B cell (primary cell): Measurements from ENCODE around the gene MX1. TPM values are rescaled to one million over a fixed set of nuclear protein-coding genes. Genes with fewer than 3 reads are reported as not detected.

Source experiments
- ATAC-seq: fragments of 200-7000 bp; cut with Tn5 transposase; one replicate; pipeline ENCODE4 v1.10.0; 2021; ENCODE audit warnings: low read depth, mild to moderate bottlenecking, moderate number of reproducible peaks, moderate library complexity
- CTCF ChIA-PET: fragments of 350-600 bp; sonication (Branson Sonifier 250); formaldehyde crosslinking; loops from one replicate; lab custom pipeline; 2021; ENCODE audit warnings: antibody characterized with exemption, inconsistent platforms; lab: Charles Lee
- POLR2A ChIA-PET: fragments of 350-600 bp; sonication (Branson Sonifier 250); formaldehyde crosslinking; loops from one replicate; lab custom pipeline; 2021; ENCODE audit warnings: antibody characterized with exemption; lab: Charles Lee
- DNase-seq: peaks from one replicate; pipeline ENCODE4 v3.0.0; 2013
- H2AFZ ChIP-seq: 2 replicates; pipeline ENCODE4 v1.6.1; 2012; ENCODE audit warnings: mild to moderate bottlenecking, low read depth, low read length; ENCODE audit not compliant: insufficient read depth, poor library complexity, severe bottlenecking
- H3K27ac ChIP-seq, 2 donors: 1 replicate in 1 of 2; 2 replicates in 1 of 2; pipeline ENCODE4 v1.5.1; 2012 to 2013; ENCODE audit warnings: low read length in 2 of 2, mild to moderate bottlenecking in 2 of 2, moderate library complexity in 1 of 2
- H3K27me3 ChIP-seq, 4 experiments: fragments of 200-600 bp in 1 of 4; sonication (generic) in 1 of 4; replicated peaks in 1 of 4; 1 replicate in 2 of 4; 2 replicates in 2 of 4; pipeline versions ENCODE4 v1.6.1 to v1.7.0; 2013 to 2016; ENCODE audit warnings: low read length in 3 of 4, mild to moderate bottlenecking in 2 of 4, mixed read lengths in 1 of 4, moderate library complexity in 1 of 4; ENCODE audit not compliant: insufficient read depth in 4 of 4, control insufficient read depth in 3 of 4; ENCODE audit errors: control extremely low read depth in 1 of 4
- H3K36me3 ChIP-seq, 2 experiments: replicated peaks in 1 of 2; 1 replicate in 1 of 2; 2 replicates in 1 of 2; pipeline versions ENCODE4 v1.6.1 to v1.7.1; 2013; ENCODE audit warnings: low read length in 1 of 2; ENCODE audit not compliant: insufficient read depth in 2 of 2, control insufficient read depth in 1 of 2; ENCODE audit errors: control extremely low read depth in 1 of 2, extremely low read depth in 1 of 2
- H3K4me1 ChIP-seq, 2 donors: fragments of 200-600 bp in 1 of 2; sonication (generic) in 1 of 2; 1 replicate in 1 of 2; 2 replicates in 1 of 2; pipeline versions ENCODE4 v1.5.1 to v1.6.1; 2013 to 2017; ENCODE audit warnings: low read length in 2 of 2; ENCODE audit not compliant: control insufficient read depth in 2 of 2, insufficient read depth in 2 of 2
- H3K4me2 ChIP-seq: replicated peaks from 2 replicates; pipeline ENCODE3; 2012; ENCODE audit warnings: mild to moderate bottlenecking, low read depth, low read length; ENCODE audit not compliant: poor library complexity, severe bottlenecking
- H3K4me3 ChIP-seq, 5 experiments: fragments of 200-600 bp in 1 of 5; sonication (generic) in 1 of 5; 1 replicate in 3 of 5; 2 replicates in 2 of 5; pipeline versions ENCODE4 v1.5.1 to v1.7.0; 2011 to 2016; ENCODE audit warnings: low read length in 4 of 5, mild to moderate bottlenecking in 4 of 5, low read depth in 2 of 5, control low read depth in 1 of 5, moderate library complexity in 1 of 5; ENCODE audit not compliant: insufficient read depth in 1 of 5; ENCODE audit errors: control extremely low read depth in 1 of 5, extremely low read depth in 1 of 5
- H3K79me2 ChIP-seq: fragments of 200-600 bp; sonication (generic); one replicate; pipeline ENCODE4 v1.6.0; 2016; ENCODE audit warnings: low read length; ENCODE audit not compliant: control insufficient read depth, insufficient read depth
- H3K9ac ChIP-seq: fragments of 200-600 bp; sonication (generic); 2 replicates; pipeline ENCODE4 v1.6.1; 2017; ENCODE audit warnings: mild to moderate bottlenecking, low read length, moderate library complexity
- H3K9me3 ChIP-seq, 3 donors: one replicate each; pipeline versions ENCODE4 v1.6.1 to v1.7.1; 2013; ENCODE audit warnings: low read length in 2 of 3; ENCODE audit not compliant: control insufficient read depth in 2 of 3, insufficient read depth in 1 of 3; ENCODE audit errors: control extremely low read depth in 1 of 3
- H4K20me1 ChIP-seq: 2 replicates; pipeline ENCODE4 v1.6.0; 2012; ENCODE audit warnings: mild to moderate bottlenecking, low read length; ENCODE audit not compliant: insufficient read depth, control insufficient read depth, poor library complexity, severe bottlenecking
- H3K27ac Mint-ChIP-seq: one replicate; pipeline ENCODE4 v1.8.0; 2021; ENCODE audit warnings: mixed read lengths
- H3K27me3 Mint-ChIP-seq: one replicate; pipeline ENCODE4 v1.8.0; 2021; ENCODE audit warnings: mixed read lengths
- H3K4me1 Mint-ChIP-seq: one replicate; pipeline ENCODE4 v1.8.0; 2021; ENCODE audit warnings: mixed read lengths
- H3K4me3 Mint-ChIP-seq: one replicate; pipeline ENCODE4 v1.8.0; 2021; ENCODE audit warnings: mixed read lengths
- H3K9me3 Mint-ChIP-seq: one replicate; pipeline ENCODE4 v1.8.0; 2022; ENCODE audit warnings: mixed read lengths; ENCODE audit not compliant: insufficient read depth
- CTCF ChIP-seq: fragments of 200-600 bp; IDR thresholded peaks from one replicate; pipeline ENCODE4 v1.8.0; 2022; ENCODE audit warnings: antibody characterized with exemption, mild to moderate bottlenecking
- EZH2 ChIP-seq: IDR thresholded peaks from 2 replicates; pipeline ENCODE4 v1.6.1; 2012; ENCODE audit warnings: borderline replicate concordance, low read depth, mild to moderate bottlenecking, moderate library complexity, low read length; ENCODE audit not compliant: insufficient read depth, poor library complexity, severe bottlenecking
- WGBS: methylation state at CpG from one replicate; pipeline ENCODE4 v1.1.5; 2013; ENCODE audit warnings: missing lambda C conversion rate; ENCODE audit not compliant: insufficient coverage; 5-methylcytosine and 5-hydroxymethylcytosine counted together
- intact Hi-C: fragments of 100-400 bp; cut with micrococcal nuclease; formaldehyde crosslinking; loops from one replicate; pipeline ENCODE4 v1.10.0; 2022
- polyA plus RNA-seq: library from polyadenylated mRNA; depleted of rRNA; stranded (reverse); fragments of >200 nt; gene quantifications from 2 replicates; pipeline ENCODE4 v1.2.3, GENCODE V29; 2012
- total RNA-seq, 2 donors: library from RNA; stranded (reverse); fragments of 120-200 nt in 1 of 2; gene quantifications; 1 replicate in 1 of 2; 2 replicates in 1 of 2; pipeline versions ENCODE4 v1.2.3 to v1.2.4, GENCODE V29; 2013 to 2022

Gene MX1
- total and polyA plus RNA-seq, 2 donors (not counting 1 experiment from before 2014, with no cell fraction given), result 57.6 to 62.9 TPM

- Mint-ChIP-seq H3K9me3 (no peaks in the 10 kb centered on the region), H3K27ac (no peak overlapping the region), H3K4me1 (peaks cover 22% of the 10 kb centered on the region), H3K4me3 (no peak overlapping the region), H3K27me3 (no peaks in the 10 kb centered on the region)
- 98% methylated on average over 22 of the region's 22 CpGs for WGBS
- Histone ChIP-seq H3K4me3 (no peak overlapping the region), H3K27me3 (no peaks in the 10 kb centered on the region), H3K9ac (no peak overlapping the region), H3K36me3 (peaks cover 0 to 49% of the 10 kb centered on the region in 2 experiments), H3K9me3 (peaks cover 0 to 7% (median 2%) of the 10 kb centered on the region in 3 donors), H3K79me2 (no peaks in the 10 kb centered on the region), H2AFZ (no peak overlapping the region), H3K4me1 (peaks cover 11 to 15% of the 10 kb centered on the region in 2 donors), H3K27ac (no peak overlapping the region), H4K20me1 (peaks cover 4% of the 10 kb centered on the region), H3K4me2 (no peak overlapping the region)
- no peak for DNase-seq
- ATAC-seq, result no peak
- no peak for TF ChIP-seq EZH2
- CTCF ChIA-PET, result interaction anchor here (0.8 to 5.2 kb wide), 3 partner anchors 12 to 176 kb away, joined by 3 to 138 read pairs (median 3); no protein-coding TSS in a partner anchor
- intact Hi-C loops, result no loop called here
- POLR2A ChIA-PET, result no interaction called here
Observed at GRCh38 chr21:41458559-41458958, 32.5 kb downstream of the MX1 start.

DNA sequence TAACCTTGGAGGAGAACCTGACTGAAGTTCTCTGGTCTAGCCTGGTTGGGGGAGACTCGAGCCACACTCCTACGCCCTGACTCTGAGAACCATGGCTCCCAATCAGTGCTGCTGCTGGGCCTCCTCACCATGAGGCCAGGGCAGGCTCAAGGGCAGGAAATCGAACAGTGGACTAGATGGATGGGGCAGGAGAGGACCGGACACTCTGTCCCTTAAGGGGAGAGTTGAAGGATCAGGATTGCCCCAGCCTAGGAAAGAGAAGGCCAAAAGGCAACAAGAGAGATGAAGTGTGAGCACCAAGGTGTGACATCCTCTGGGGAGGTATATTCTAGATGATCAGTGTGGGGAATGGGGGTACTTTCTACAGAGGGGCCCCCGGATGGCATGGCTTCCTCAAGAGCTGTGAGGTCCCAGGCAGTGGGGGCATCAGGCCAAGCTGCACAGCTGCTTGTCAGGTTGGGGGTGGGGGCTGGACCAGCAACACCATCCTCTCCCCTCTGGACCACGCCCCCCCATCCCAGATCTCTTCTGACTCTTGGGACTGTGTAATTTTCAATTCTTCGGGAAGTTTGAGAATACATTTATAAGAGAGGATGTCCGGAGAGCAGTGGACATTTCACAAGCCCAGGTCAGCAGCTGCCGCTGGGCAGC lies 34.0 kb downstream of the MX1 start:
- H3K9me3 Mint-ChIP-seq, result peaks cover 2% of the 10 kb centered on the region
- peak overlapping the region; percentile 37 for H3K27ac Mint-ChIP-seq
- Histone ChIP-seq H3K27me3 (no peaks in the 10 kb centered on the region), H4K20me1 (no peaks in the 10 kb centered on the region), H3K4me1 (peaks cover 11 to 15% of the 10 kb centered on the region in 2 donors), H3K79me2 (no peaks in the 10 kb centered on the region), H3K9me3 (peaks cover 0 to 7% (median 4%) of the 10 kb centered on the region in 3 donors), H3K9ac (no peak overlapping the region), H2AFZ (no peak overlapping the region), H3K36me3 (peaks cover 0 to 35% of the 10 kb centered on the region in 2 experiments), H3K27ac (no peak overlapping the region), H3K4me3 (no peak overlapping the region), H3K4me2 (no peak overlapping the region)
- no peak overlapping the region for H3K4me3 Mint-ChIP-seq
- peaks cover 22% of the 10 kb centered on the region for H3K4me1 Mint-ChIP-seq
- H3K27me3 Mint-ChIP-seq, result no peaks in the 10 kb centered on the region
- ChIA-PET CTCF (interaction anchor here (0.6 to 5.2 kb wide), 12 partner anchors 8 to 301 kb away, joined by 3 to 138 read pairs (median 4); partner anchors contain the start of genes MX1 and MX2), POLR2A (no interaction called here)
- WGBS, result 83% methylated on average over 4 of the region's 9 CpGs
- intact Hi-C loops, result loop anchor here (1.0 to 5.0 kb wide), 2 partner anchors 91 to 338 kb away; no protein-coding TSS in a partner anchor
- DNase-seq (no peak), ATAC-seq (no peak)
- TF ChIP-seq CTCF (no peak), EZH2 (no peak)
